K562 (cell line): ENCODE results near the gene CFAP157. TPM values are rescaled to one million over a fixed set of nuclear protein-coding genes. Genes with fewer than 3 reads are reported as not detected.

ENCODE experiments used
- BCOR ChIP-seq: fragments of 450-650 bp; IDR thresholded peaks from 2 replicates; pipeline ENCODE4 v1.6.1; 2016
- CBX2 ChIP-seq: fragments of 200-600 bp; sonication (generic); IDR thresholded peaks from one replicate; pipeline ENCODE4 v1.6.1; 2012; ENCODE audit warnings: mild to moderate bottlenecking, low read length, inconsistent platforms; ENCODE audit not compliant: insufficient read depth, poor library complexity, severe bottlenecking
- CBX3 ChIP-seq, 2 experiments: IDR thresholded peaks; 1 replicate in 1 of 2; 2 replicates in 1 of 2; pipeline ENCODE4 v1.6.1; 2012; ENCODE audit warnings: inconsistent platforms in 2 of 2, low read length in 2 of 2, borderline replicate concordance in 1 of 2, control low read depth in 1 of 2
- EGR1 ChIP-seq: fragments of 450-650 bp; conservative IDR thresholded peaks from 2 replicates; pipeline ENCODE4 v1.6.1; 2017; ENCODE audit warnings: mild to moderate bottlenecking
- ETS1 ChIP-seq: conservative IDR thresholded peaks from 2 replicates; pipeline ENCODE4 v1.6.1; 2011; ENCODE audit warnings: low read depth, mild to moderate bottlenecking, low read length; ENCODE audit not compliant: control insufficient read depth
- HNRNPH1 ChIP-seq: fragments of 200-400 bp; formaldehyde crosslinking; optimal IDR thresholded peaks from 2 replicates; pipeline ENCODE3; 2017; ENCODE audit warnings: low read depth, mild to moderate bottlenecking, low read length, moderate library complexity
- IFI16 ChIP-seq: fragments of 250-450 bp; sonication (Bioruptor Pico); IDR thresholded peaks from 2 replicates; pipeline ENCODE4 v2.1.2; 2022; ENCODE audit warnings: mild to moderate bottlenecking, inconsistent platforms
- MTF1 ChIP-seq: fragments of 250-450 bp; sonication (Bioruptor Pico); IDR thresholded peaks from 2 replicates; pipeline ENCODE4 v1.9.0; 2021; ENCODE audit warnings: moderate library complexity, mild to moderate bottlenecking, inconsistent platforms, borderline replicate concordance
- NUFIP1 ChIP-seq: fragments of 450-650 bp; IDR thresholded peaks from 2 replicates; pipeline ENCODE4 v1.6.1; 2018; ENCODE audit not compliant: partially characterized antibody
- PCBP2 ChIP-seq: fragments of 200-400 bp; formaldehyde crosslinking; IDR thresholded peaks from 2 replicates; pipeline ENCODE4 v1.6.1; 2018; ENCODE audit warnings: low read length, low read depth, mild to moderate bottlenecking, moderate library complexity; ENCODE audit not compliant: poor library complexity, severe bottlenecking
- POLR2G ChIP-seq: fragments of 200-400 bp; formaldehyde crosslinking; IDR thresholded peaks from 2 replicates; pipeline ENCODE4 v1.6.1; 2017; ENCODE audit warnings: low read depth, mild to moderate bottlenecking, antibody characterized with exemption, low read length, moderate library complexity
- RBM15 ChIP-seq: fragments of 200-400 bp; formaldehyde crosslinking; IDR thresholded peaks from 2 replicates; pipeline ENCODE4 v1.6.1; 2018; ENCODE audit warnings: mild to moderate bottlenecking, low read length, moderate library complexity; ENCODE audit not compliant: insufficient read depth
- RFX1 ChIP-seq: fragments of 450-650 bp; IDR thresholded peaks from 2 replicates; pipeline ENCODE4 v1.6.1; 2016; ENCODE audit warnings: mild to moderate bottlenecking, moderate library complexity
- SMARCE1 ChIP-seq: fragments of 450-650 bp; IDR thresholded peaks from 2 replicates; pipeline ENCODE4 v1.7.1; 2016; ENCODE audit warnings: mild to moderate bottlenecking
- TAF15 ChIP-seq: fragments of 200-400 bp; formaldehyde crosslinking; IDR thresholded peaks from 2 replicates; pipeline ENCODE4 v1.6.1; 2017; ENCODE audit warnings: mild to moderate bottlenecking, low read depth, low read length, moderate library complexity
- TFAP4 ChIP-seq: sonication (generic); formaldehyde crosslinking; IDR thresholded peaks from 2 replicates; pipeline ENCODE4 v1.8.0; 2022; ENCODE audit warnings: missing genetic modification reagents, mild to moderate bottlenecking, moderate library complexity, borderline replicate concordance
- TSHZ1 ChIP-seq: fragments of 250-450 bp; sonication (Bioruptor Pico); IDR thresholded peaks from 2 replicates; pipeline ENCODE4 v1.4.0; 2020; ENCODE audit warnings: mild to moderate bottlenecking, moderate library complexity
- ZC3H8 ChIP-seq: fragments of 450-650 bp; IDR thresholded peaks from 2 replicates; pipeline ENCODE4 v1.6.1; 2017
- ZKSCAN3 ChIP-seq: fragments of 250-450 bp; sonication (Bioruptor Pico); IDR thresholded peaks from 2 replicates; pipeline ENCODE4 v1.4.0; 2020
- polyA plus RNA-seq, 8 experiments: library from polyadenylated mRNA; depleted of rRNA in 4 of 8; stranded (reverse) in 5 of 8; unstranded in 3 of 8; fragments of >200 nt; fragmentation: Nextera tagmentation in 2 of 8; fragmentation: Illumina TruSeq in 1 of 8; extraction: Ambion mirVana in 2 of 8; extraction: Trizol in 1 of 8; gene quantifications; 2 replicates each; pipeline versions ENCODE4 v1.2.1 to v1.2.3, GENCODE V29; 2011 to 2014; ENCODE audit warnings: inconsistent platforms in 1 of 8, missing spikeins in 1 of 8
- total RNA-seq, 7 experiments: library from RNA; depleted of rRNA in 6 of 7; stranded (reverse); fragments of >200 nt in 6 of 7; fragmentation: Illumina TruSeq in 2 of 7; extraction: Trizol in 2 of 7; gene quantifications; 2 replicates each; pipeline versions ENCODE4 v1.2.1 to v1.2.3, GENCODE V29; 2011 to 2021; ENCODE audit warnings: low replicate concordance in 1 of 7
- TF ChIP-seq, protein P1 (sequence below): fragments of 250-450 bp; sonication (Bioruptor Pico); IDR thresholded peaks from 2 replicates; pipeline ENCODE4 v1.9.0; 2021; ENCODE audit warnings: mild to moderate bottlenecking, inconsistent platforms

CFAP157 gene
- total and polyA plus RNA-seq, 9 of the 15 experiments (the other 6 are each of a cell fraction or from before 2014, with no cell fraction given) = 0.03 TPM; not detected in 8

DNA sequence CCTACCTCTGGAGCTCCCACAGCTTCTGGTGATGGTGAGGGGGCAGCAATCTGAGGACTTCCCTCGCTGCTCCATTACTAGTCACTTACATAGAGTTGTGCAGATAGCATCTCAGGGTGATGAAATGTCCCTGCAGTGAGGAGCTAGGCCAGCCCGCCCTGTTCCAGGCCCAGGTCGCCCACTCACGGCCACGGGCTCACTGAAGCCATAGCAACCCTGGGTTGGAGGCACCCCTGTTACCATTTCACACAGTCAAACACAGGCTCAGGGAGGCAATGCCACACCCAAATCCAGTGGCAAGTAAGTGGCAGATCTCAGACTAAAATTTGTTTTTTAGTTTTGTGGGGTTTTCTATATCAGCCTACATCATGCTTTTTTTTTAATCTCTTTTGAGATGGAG, 52.1 kb downstream of the CFAP157 start (continued):
- 0 out of 2 replicates have a peak, but pooled peaks have one; percentile 30 for TF ChIP-seq POLR2G
- no peak for TF ChIP-seq IFI16 (CRISPR knock-in tag)
- no peak for TF ChIP-seq PCBP2
- TF ChIP-seq, protein P1, sequence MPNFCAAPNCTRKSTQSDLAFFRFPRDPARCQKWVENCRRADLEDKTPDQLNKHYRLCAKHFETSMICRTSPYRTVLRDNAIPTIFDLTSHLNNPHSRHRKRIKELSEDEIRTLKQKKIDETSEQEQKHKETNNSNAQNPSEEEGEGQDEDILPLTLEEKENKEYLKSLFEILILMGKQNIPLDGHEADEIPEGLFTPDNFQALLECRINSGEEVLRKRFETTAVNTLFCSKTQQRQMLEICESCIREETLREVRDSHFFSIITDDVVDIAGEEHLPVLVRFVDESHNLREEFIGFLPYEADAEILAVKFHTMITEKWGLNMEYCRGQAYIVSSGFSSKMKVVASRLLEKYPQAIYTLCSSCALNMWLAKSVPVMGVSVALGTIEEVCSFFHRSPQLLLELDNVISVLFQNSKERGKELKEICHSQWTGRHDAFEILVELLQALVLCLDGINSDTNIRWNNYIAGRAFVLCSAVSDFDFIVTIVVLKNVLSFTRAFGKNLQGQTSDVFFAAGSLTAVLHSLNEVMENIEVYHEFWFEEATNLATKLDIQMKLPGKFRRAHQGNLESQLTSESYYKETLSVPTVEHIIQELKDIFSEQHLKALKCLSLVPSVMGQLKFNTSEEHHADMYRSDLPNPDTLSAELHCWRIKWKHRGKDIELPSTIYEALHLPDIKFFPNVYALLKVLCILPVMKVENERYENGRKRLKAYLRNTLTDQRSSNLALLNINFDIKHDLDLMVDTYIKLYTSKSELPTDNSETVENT (CRISPR knock-in tag) = no peak
- TF ChIP-seq CBX3 (IDR thresholded peaks at IDR 0.05; ENCODE audit: borderline replicate concordance in 1 of 2, low read length in 2 of 2) = no peak
- TF ChIP-seq RBM15 = no peak
- TF ChIP-seq TFAP4 (CRISPR knock-in tag) = no peak
- TF ChIP-seq CBX2 = no peak
- TF ChIP-seq NUFIP1 = no peak
- no peak for TF ChIP-seq ETS1
- TF ChIP-seq SMARCE1 = 0 out of 2 replicates have a peak, but pooled peaks have one; percentile 20
- TF ChIP-seq ZKSCAN3 (CRISPR knock-in tag) = no peak
- TF ChIP-seq BCOR = no peak
- TF ChIP-seq MTF1 = no peak
- peak; percentile 83 for TF ChIP-seq EGR1
- no peak for TF ChIP-seq TSHZ1
- no peak for TF ChIP-seq HNRNPH1
- peak; percentile 73 for TF ChIP-seq RFX1
- no peak for TF ChIP-seq ZC3H8
- no peak for TF ChIP-seq TAF15
